Upper lobe of right lung (tissue), 1 donor: ENCODE data around the gene LDLRAP1. TPM values are rescaled to one million over a fixed set of nuclear protein-coding genes. Genes with fewer than 3 reads are reported as not detected.

ENCODE experiments used
- ATAC-seq: fragments of 200-7000 bp; cut with Tn5 transposase; one replicate; pipeline ENCODE4 v1.9.1; 2020; ENCODE audit warnings: mild to moderate bottlenecking, moderate library complexity
- DNase-seq: peaks from one replicate; pipeline ENCODE4 v3.0.0-alpha.2; 2020
- H3K27ac ChIP-seq: fragments of 200-600 bp; one replicate; pipeline ENCODE4 v1.8.0; 2022
- H3K27me3 ChIP-seq: fragments of 200-600 bp; one replicate; pipeline ENCODE4 v1.8.0; 2022; ENCODE audit warnings: mild to moderate bottlenecking
- H3K36me3 ChIP-seq: fragments of 200-600 bp; one replicate; pipeline ENCODE4 v1.8.0; 2022
- H3K4me1 ChIP-seq: fragments of 200-600 bp; one replicate; pipeline ENCODE4 v1.8.0; 2022
- H3K4me3 ChIP-seq: fragments of 200-600 bp; one replicate; pipeline ENCODE4 v1.8.0; 2022; ENCODE audit warnings: mild to moderate bottlenecking
- H3K9me3 ChIP-seq: fragments of 200-600 bp; one replicate; pipeline ENCODE4 v1.8.0; 2022
- CTCF ChIP-seq: fragments of 200-600 bp; IDR thresholded peaks from one replicate; pipeline ENCODE4 v1.8.0; 2022; ENCODE audit warnings: antibody characterized with exemption
- intact Hi-C: fragments of 100-400 bp; cut with DNase I; formaldehyde crosslinking; loops from one replicate; pipeline ENCODE4 v1.11.0; 2022
- total RNA-seq: library from RNA; stranded (reverse); fragmentation: NEBNext Ultra II Directional; extraction: Animal tissue kit (Norgen Biotek cat#: 25700); gene quantifications from one replicate; pipeline ENCODE4 v1.2.1, GENCODE V29; 2021
- donor health status: DM: no; HTN: yes; CAD: no; lungs with severe emphysema.

LDLRAP1 gene
- total RNA-seq, 1 donor from 2014 or later, result 35.1 TPM

DNA sequence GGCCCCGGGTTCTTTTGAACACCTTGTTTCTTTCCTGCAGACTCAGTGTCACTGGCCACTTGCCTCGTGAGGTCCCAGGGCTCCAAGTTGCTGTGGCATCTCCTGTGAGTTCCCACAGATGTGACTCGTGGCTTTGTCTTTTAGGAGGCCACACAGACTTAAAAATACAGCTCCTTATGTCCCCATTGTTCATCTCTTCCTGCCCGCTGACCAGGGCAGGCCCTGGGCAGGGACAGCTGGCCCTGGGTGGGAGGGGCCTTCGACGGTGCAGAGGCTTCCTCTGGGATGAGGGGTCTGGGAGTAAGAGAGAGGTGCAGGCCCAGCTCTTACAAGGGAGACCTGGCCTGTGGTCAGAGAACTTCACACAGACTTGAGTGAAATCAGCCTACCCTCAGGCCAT lies 15.6 kb downstream of the LDLRAP1 start:
- no peak for TF ChIP-seq CTCF
- intact Hi-C loops, result no loop called here
- H3K36me3 ChIP-seq, result peaks cover 33% of the 10 kb centered on the region
- DNase-seq (no peak), ATAC-seq (no peak)
- H3K27ac ChIP-seq, result no peak overlapping the region
- no peak overlapping the region for H3K4me3 ChIP-seq
- no peaks in the 10 kb centered on the region for H3K27me3 ChIP-seq
- H3K4me1 ChIP-seq, result peaks cover 34% of the 10 kb centered on the region
- H3K9me3 ChIP-seq, result no peaks in the 10 kb centered on the region

- no peak for ATAC-seq
- H3K27ac ChIP-seq, result no peak overlapping the region
- H3K27me3 ChIP-seq, result no peaks in the 10 kb centered on the region
- no peak for TF ChIP-seq CTCF
- no peak for DNase-seq
- intact Hi-C loops, result no loop called here
- peaks cover 34% of the 10 kb centered on the region for H3K4me1 ChIP-seq
- H3K4me3 ChIP-seq, result no peak overlapping the region
- H3K36me3 ChIP-seq, result peaks cover 37% of the 10 kb centered on the region
- no peaks in the 10 kb centered on the region for H3K9me3 ChIP-seq
These were observed 16.6 kb downstream of the LDLRAP1 start for GRCh38 chr1:25560001-25560400.

GRCh38 chr1:25560788-25561187 lies 17.4 kb downstream of the LDLRAP1 start:
- no peak for DNase-seq
- no peak for TF ChIP-seq CTCF
- no peaks in the 10 kb centered on the region for H3K27me3 ChIP-seq
- H3K4me3 ChIP-seq, result no peak overlapping the region
- H3K36me3 ChIP-seq, result peaks cover 37% of the 10 kb centered on the region
- peaks cover 34% of the 10 kb centered on the region for H3K4me1 ChIP-seq
- intact Hi-C loops, result no loop called here
- H3K27ac ChIP-seq, result peak overlapping the region; percentile 24
- no peaks in the 10 kb centered on the region for H3K9me3 ChIP-seq
- no peak for ATAC-seq

GRCh38 chr1:25561421-25562100 lies 18.2 kb downstream of the LDLRAP1 start:
- intact Hi-C loops, result no loop called here
- H3K27ac ChIP-seq, result peak overlapping the region; percentile 58
- H3K36me3 ChIP-seq, result peaks cover 37% of the 10 kb centered on the region
- H3K4me3 ChIP-seq, result no peak overlapping the region
- no peaks in the 10 kb centered on the region for H3K9me3 ChIP-seq
- ATAC-seq, result no peak
- no peak for DNase-seq
- H3K4me1 ChIP-seq, result peaks cover 29% of the 10 kb centered on the region
- no peaks in the 10 kb centered on the region for H3K27me3 ChIP-seq
- no peak for TF ChIP-seq CTCF

DNA sequence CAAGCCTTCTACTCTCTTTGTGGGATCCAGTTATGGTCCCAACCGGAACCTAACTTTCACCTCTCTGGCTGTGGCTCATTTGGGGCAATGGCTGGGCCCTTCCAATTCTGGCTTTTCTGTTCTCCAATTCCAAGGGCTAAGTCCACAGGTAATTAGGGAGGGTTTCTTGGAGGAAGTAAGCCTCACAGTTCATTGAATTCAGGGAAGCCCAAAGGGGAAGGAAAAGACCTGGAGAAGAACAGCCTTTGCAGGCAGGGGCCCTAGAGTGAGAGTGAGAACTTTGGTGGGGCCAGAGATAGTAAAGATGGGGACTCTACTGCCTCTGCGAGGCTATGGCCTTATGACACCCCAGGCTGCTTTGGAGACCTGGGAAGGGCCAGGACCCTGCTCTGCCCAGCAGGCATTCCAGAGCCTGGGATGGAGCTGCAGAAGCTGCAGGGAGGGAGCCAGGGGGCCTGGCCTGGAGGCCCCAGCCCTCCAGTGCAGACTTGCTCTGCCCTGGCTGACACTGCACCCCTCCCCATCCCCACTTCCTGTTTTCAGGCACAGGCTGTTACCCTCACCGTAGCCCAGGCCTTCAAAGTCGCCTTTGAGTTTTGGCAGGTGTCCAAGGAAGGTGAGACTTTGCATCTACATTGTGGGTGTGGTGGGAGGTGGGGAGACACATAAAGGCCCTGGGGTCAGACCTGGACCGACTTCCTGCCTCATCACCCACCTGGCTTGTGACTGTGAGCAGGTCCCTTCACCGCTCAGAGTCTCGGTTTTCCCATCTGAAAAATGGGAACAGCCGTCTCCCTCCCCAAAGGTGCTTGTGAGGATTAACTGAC lies 18.9 kb downstream of the LDLRAP1 start:
- Histone ChIP-seq H3K27me3 (no peaks in the 10 kb centered on the region), H3K4me3 (peak overlapping the region; percentile 13), H3K36me3 (peaks cover 37% of the 10 kb centered on the region), H3K27ac (peak overlapping the region; percentile 58), H3K9me3 (no peaks in the 10 kb centered on the region), H3K4me1 (peaks cover 27% of the 10 kb centered on the region)
- intact Hi-C loops, result no loop called here
- ATAC-seq (peak; percentile 56), DNase-seq (peak; percentile 54)
- TF ChIP-seq CTCF, result no peak
